Measurements from ENCODE around the gene CYB561D1. TPM values are rescaled to one million over a fixed set of nuclear protein-coding genes. Genes with fewer than 3 reads are reported as not detected.

The CYB561D1 gene
- total RNA-seq, 1 donor from 2014 or later: 3.3 TPM

DNA sequence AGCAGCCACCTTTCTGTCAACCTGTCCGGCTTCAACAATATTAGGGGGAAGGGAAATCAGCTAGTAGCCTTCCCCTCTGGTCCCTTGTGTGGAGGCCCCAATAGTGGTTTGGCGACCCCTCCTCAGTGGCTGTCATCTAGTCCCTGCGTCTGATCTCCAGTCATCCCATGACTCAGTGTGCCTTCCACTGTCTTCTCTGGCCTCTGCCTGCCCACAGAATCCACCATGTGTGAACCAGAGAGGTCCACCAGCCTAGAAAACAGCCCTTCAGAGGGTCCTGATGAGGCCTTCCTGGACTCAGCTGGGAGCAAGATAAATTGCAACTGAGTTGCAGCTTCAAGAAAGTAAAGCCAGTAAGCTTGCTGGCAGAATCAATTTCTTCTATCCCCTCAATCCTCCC lies 14.0 kb upstream of the CYB561D1 start:
- no peak for ATAC-seq

DNA sequence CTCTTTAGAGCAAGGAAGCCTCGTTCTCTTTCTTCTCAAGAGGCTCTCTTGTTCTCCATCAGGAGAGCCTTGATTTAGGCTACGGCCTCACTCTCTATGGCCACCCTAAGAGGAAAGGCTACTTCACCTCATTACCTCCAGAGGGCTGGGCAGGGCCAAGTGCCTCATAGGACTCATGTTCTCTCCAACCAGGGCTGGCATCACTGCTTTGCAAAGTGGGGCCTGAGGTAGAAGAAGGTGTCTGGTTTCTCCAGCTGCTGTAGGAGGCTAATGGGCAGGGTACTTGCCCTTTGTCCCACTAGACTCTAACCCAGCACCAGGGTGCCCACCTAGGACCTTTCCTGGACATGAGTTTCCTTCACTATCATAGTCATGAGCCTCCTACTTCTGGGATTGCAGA lies 12.2 kb upstream of the CYB561D1 start:
- no peak for ATAC-seq
- DNase-seq (ENCODE audit: low spot score): no peak

More for the DNA sequence above, 14.0 kb upstream of the CYB561D1 start:
- no peak for DNase-seq (ENCODE audit: low spot score)

DNA sequence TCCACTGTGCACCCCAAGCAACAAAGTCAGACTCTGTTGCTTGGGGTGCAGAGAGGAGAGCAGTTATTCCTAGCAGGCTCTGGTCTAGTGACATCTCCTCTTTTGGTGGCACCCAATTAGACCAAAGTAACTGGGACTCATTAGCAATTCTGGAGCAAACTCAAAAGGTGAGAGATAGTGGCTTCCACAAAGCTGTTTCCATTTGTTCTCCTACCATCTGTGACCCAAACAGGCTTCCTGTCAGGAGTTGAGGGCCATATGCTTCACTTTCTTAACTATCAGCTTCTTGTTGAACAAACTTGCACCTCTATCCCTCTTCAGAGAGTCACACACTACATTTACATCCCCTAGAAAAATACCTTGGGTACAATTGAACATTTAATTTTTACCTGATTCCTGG lies 11.7 kb upstream of the CYB561D1 start:
- no peak for ATAC-seq

DNA sequence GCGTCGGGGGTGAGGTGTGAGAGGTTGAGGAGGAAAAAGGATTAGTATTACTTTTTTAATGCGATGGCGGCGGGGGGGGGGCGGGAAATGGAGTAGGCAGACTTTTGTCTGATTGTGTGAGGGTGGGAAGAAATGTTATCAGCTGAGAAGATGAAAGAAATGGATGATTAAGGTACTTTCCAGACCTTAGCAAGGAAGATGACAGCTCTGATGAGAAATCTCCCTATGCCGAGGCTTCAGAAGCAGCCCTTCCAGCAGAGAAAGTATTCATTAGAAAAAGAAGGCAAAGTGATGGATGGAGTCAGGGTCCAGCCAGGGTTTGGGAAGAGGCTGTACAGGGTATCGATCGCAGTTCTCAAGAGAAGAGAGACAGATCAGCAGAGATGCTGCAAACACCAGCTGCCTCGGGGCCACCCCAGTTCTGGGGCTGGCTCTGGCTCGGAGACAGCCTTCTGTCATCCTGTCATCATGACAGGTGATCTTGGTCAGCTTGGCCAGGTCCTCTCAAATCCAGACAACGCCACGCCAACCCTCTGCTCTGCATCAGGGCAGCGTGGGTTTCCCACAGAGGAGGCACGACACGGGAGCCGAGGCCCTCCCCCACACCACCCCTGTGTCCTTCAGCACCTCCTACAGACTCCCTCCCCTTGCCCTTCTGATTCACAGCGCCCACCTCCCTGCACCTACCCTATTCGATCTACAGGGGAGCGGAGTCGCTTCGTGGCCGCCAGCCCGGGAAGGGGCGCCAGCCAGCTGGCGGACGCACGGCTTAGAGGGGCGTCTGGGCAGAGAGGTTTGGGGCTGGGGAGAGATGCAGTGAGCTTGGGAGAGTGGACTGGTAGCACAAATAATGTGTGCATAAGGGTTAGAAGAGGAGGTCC lies 10.9 kb upstream of the CYB561D1 start:
- ATAC-seq: peak; percentile 23
- no peak for DNase-seq (ENCODE audit: low spot score)

More for the DNA sequence above, 11.7 kb upstream of the CYB561D1 start:
- no peak for DNase-seq (ENCODE audit: low spot score)

DNA sequence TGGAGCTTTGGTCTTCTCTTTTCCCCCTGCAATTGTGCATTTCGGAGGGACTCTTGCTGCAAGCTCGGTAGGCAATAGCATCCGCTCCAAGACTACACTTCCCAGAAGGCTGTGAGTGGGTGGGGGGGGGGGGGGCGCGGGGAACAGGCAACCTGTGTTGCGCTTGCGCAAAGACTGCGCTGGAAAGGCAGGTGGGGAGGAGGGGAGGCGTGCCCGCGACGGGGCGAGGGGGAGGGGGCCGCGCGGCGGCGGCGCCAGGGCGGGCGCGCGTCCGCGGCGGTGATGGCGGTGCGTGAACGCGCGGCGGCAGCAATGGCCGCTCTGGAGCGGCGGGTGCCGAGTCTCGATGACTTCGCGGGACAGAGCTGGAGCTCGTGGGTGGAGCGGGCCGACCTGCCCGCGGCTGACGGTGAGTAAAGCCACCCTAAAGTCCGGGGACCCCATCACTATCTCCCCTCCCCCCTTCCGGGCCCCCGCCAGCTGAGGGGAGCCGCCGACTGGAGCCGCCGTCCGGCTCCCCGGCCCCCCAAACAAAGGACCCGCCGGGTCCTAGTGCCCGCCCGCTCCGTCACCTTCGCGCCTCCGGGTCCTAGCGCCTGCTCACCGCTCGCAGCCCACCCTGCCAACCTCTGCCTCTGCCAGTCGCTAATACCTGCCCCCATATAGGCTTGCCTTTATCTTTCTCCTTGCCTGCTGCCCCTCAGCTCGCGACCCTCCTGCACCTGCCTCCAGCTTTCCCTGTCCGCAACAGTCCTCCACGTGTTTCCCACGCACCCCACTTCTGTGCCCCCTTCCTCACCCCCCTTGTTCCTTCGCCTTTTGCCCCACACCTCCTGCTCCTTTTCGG lies 10.0 kb upstream of the CYB561D1 start, which contains the start of gene ATXN7L2:
TSS of gene ATXN7L2 (plus strand) at position 234 of the 847 bp plus-strand sequence. CDS start at position 283, 49 bp downstream.
- peak; percentile 94 for ATAC-seq
- peak; percentile 91 for DNase-seq (ENCODE audit: low spot score)

DNA sequence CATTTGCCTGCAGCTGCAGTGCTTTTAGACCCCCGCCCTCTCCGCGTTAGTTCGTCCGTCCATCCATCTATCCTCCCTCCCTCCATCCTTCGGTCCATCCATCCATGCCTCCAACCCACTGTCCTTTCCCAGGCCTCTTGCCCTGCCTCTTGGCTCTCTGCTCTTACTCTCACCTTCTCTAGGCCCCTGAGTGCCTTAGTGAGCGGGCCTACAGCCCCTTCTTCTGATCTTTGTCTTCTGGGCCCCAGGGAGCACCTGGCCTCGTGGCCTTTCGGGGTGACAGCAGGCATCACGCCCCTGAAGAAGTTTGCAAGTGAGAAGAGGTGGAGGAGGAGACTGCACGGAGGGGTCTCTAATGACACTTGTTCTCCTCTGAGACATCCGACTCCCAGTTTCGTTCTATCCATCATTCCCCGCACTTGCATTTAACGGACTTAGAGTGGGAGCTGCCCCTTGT lies 9.3 kb upstream of the CYB561D1 start:
- no peak for ATAC-seq
- no peak for DNase-seq (ENCODE audit: low spot score)

DNA sequence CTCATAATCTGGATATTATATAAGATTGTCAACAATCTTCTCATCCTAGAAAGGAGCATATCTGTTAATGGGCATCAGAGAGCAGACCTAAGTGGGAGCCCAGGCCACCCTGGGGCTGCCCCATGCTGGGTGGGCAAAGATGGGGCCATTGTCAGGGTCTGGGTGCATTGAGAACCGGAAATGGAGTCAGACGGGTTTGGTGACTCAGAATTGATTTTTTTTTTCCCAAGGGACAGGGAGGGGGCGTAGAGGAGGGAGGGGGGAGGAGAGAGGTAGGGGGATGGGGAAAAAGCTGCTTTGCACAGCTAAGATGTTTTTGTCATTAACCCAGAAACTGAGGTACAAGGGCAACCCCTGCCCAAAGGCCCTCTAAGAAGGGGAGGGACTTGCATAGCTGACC lies 8.9 kb upstream of the CYB561D1 start:
- ATAC-seq (no peak), DNase-seq (ENCODE audit: low spot score) (no peak)

DNA sequence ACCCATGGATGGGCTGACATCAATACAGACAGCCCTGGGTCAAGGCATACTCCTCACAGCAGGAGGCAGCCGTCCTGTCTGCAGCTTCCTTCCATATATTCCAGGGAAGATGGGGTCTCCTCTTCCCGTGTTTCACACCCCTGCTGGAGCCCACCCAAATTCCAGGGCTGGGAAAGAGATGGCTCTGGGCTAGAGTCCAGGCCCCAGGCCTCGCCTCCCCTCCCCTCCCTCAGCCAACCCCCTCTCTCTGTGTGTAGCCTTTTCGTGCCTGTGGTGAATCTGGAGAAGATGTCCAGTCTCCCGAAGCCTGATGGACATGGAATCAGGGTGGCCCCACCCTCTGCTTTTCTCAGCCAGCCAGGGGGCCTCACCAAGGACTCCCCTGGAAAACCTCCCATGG lies 6.6 kb upstream of the CYB561D1 start:
- DNase-seq (ENCODE audit: low spot score): no peak
- no peak for ATAC-seq

DNA sequence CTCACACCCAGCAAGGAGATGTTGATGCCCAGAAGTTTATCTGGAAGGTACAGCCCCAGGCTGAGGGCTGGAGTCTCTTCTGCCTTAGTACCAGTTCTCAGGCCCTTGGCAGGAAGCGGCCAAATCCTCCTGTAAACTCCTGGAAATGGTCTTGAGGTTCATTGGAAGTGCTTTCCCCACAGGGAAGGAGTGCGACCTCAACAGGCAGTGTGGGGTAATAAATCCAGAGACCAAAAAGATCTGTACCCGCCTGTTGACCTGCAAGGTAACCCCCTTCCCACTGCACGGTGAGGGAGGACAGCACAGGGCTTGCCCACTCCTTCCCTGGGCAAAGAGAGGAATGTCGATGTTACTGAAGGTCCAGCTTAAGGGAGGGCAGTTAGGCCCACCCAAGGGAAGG lies 5.7 kb upstream of the CYB561D1 start:
- DNase-seq (ENCODE audit: low spot score): no peak
- ATAC-seq: no peak

DNA sequence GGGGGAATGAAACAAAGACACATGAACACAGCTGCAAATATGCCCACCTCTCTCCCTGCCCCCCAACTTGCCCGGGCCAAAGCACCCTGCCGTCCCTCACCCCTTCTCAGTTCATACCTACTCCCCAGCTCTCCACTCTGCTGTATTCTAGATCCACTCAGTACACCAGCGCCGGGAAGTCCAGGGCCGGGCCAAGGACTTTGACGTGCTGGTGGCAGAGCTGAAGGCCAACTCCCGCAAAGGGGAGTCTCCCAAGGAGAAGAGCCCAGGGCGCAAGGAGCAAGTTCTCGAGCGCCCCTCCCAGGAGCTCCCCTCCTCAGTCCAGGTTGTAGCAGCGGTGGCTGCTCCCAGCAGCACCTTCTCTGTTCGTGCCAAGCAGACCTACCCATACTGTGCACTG lies 5.2 kb upstream of the CYB561D1 start:
- no peak for DNase-seq (ENCODE audit: low spot score)
- no peak for ATAC-seq

DNA sequence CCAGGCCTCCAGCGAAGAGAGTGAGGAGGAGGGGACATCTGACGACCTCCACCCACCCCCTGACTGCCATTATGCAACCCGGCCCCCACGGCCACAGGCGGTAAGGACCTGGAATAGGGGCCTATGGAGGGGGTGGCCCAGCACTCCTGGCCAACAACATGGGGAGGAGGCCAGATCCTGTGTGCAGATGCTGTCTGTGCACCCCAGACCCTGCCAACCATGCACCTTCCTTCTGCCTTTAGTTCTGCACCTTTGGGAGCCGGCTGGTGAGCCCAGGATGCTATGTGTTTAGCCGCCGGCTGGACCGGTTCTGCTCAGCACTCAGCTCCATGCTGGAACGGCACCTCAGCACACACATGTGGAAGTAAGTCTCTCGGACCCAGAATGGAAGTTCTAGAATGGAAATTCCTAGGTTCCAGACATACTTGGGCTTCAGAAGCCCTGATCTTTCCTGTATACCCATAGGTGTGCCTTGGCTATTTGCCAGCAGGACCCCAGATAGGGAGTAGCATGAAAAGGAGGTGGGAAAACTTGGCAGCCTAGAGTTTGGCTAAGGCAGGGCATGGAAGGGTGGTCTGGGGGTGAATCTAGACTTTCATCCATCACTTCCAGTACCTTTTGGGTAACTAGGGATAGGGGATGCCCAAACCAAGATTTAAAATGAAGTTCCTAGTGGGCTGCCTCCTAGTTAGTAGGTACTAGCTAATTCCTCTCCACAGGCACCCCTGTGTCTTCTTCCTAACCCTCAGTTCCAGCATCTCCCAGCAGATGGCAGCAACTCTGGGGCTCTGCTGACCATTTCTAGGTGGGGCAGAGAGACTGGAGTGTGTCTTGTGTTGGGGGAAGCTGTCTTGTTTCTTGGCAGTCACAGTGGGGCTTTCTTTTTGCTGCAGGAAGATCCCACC lies 3.6 kb upstream of the CYB561D1 start:
- peak; percentile 69 for DNase-seq (ENCODE audit: low spot score)
- ATAC-seq: peak; percentile 62

DNA sequence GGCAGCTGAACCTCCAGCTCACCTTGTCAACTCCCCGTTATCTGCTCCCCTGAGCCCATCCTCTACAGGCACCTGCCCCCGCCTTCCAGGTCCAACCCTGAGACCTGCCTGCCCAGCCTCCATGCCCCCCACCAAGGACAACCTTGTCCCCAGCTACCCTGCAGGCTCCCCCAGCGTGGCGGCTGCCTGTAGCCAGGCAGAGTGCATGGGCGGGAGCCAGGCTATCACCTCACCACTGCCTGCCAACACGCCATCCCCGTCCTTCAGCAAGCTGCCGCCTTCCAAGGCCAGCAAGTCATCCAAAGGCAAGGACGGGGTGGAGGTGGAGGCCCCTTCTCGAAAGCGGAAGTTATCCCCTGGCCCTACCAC lies 3.0 kb upstream of the CYB561D1 start:
- ATAC-seq: no peak
- no peak for DNase-seq (ENCODE audit: low spot score)

DNA sequence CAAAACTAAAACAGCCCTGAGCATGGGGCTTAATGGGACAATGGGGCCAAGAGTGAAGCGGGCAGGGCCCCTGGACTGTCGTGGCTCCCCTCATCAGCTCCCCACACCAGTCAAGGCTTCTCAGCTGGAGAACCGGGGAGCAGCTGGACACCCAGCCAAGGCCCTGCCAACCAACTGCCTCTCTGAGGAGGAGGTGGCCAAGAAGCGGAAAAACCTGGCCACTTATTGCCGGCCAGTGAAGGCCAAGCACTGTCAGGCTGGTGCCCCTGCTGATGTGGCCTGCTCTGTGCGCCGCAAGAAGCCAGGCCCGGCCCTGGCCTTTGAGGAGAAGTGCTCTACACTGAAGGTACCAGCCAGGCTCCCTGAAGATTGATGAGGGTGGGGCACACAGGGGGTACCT lies 2.5 kb upstream of the CYB561D1 start:
- ATAC-seq: no peak

DNA sequence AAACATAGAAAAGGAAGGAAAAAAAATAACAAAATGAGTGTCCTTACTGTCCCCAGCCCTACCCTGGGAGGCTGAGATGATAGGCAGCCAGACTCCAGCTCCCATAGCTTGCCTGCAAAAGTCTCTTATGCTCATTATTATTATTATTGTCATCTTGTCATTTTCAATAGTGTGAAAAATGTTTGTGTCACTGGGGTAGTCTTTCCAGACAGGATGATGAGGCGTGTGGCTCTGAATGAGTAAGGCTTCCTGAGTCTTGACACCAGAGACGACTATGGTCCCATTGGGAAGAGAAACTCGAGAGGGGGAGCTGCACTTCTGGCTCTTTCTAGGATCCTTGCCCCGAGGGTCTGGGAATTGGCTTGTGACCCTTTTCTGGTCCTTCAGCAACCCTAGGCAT lies 1.1 kb upstream of the CYB561D1 start:
- ATAC-seq (no peak), DNase-seq (ENCODE audit: low spot score) (no peak)

More for the DNA sequence above, 2.5 kb upstream of the CYB561D1 start:
- no peak for DNase-seq (ENCODE audit: low spot score)

DNA sequence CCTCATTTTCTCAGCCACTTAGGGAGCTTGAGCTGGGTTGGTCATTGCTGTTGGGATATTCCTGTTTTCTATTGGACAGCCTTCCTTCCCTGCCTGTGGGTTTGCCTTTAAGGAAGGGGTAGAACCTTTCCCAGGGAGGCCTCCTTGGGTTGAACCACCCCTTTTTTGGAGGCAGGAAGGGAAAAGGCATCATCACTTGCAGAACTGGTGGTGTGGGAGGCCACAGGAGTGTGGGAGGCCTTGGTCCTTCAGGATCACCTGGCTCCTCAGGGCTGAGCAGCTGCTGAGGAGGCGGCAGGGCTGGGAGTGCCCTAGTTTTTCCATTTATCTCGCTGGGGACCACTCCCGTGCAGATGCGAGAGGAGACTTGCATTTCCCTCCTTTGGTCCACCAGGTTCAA lies 667 bp upstream of the CYB561D1 start:
- DNase-seq (ENCODE audit: low spot score) (no peak), ATAC-seq (no peak)

DNA sequence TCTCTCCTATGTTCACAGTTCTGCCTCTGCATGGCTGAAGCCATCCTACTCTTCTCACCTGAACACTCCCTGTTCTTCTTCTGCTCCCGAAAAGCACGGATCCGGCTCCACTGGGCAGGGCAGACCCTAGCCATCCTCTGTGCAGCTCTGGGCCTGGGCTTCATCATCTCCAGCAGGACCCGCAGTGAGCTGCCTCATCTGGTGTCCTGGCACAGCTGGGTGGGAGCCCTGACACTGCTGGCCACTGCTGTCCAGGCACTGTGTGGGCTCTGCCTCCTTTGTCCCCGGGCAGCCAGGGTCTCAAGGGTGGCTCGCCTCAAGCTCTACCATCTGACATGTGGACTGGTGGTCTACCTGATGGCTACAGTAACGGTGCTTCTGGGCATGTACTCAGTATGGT lies 1.8 kb downstream of the CYB561D1 start:
- no peak for ATAC-seq
- no peak for DNase-seq (ENCODE audit: low spot score)

DNA sequence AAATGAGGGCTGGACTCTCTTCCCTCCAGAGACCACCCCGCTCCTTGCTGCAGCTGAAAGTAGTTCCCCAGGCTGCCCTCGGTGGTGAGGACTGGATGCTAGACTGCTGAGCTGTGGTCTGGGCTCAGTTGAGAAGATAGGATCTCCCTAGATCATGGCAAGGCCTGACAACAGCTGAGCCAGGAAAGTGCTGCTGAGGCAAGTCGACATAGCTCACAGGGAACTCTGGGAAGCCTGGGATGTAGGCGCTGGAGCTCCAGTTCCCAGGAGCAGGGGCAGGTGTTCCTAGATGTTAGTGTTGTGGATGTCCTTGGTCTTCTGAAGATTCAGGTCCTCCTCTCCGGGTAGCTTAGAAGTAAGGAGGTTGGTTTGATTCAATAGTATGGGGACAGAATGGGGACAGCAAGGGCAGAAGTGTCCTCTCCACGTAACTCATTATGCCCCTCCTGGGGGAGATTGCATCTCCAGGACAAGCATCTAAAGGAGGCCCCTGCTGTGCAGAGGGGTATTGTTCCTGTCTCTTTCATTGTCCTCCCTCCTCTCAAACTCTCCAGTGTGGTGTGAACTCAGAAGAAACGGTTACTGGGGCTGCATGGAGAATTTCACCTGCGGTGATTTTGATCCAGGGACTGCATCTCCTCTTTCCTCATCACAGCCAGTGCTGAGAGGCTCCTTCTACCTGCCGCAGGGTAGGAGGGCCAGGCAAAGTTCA lies 3.7 kb downstream of the CYB561D1 start:
- no peak for DNase-seq (ENCODE audit: low spot score)
- no peak for ATAC-seq

DNA sequence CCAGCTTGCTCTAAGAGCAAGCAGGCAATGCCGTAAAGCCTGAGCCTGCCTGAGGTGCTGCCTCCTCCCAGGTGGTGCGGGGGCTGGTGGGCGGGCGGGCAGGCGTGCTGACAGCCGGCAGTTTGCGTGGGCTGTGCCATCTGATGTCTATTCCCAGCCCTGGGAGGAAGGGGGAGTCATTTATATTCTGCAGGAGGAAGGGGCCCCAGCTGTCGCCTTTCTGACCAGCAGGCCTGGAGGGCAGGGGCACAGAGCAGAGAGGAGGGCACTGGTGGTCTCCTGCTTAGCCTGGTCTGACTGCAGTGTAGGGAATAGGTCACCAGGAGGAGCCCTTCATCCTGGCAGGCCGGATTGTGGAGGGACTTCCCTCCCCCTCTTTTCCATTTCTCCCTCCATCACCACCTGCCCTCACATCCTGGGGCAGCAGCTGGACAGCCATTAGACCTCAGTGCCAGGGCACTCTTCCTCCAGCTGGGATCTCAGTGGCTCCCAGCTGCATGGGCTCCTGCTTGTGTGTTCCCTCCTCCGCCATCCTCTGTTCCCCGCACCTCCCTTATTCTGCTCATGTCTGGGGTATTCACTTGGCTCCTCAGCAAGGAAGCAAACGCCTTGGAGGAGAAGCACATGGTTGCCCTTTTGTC lies 4.4 kb downstream of the CYB561D1 start:
- no peak for ATAC-seq
- no peak for DNase-seq (ENCODE audit: low spot score)

DNA sequence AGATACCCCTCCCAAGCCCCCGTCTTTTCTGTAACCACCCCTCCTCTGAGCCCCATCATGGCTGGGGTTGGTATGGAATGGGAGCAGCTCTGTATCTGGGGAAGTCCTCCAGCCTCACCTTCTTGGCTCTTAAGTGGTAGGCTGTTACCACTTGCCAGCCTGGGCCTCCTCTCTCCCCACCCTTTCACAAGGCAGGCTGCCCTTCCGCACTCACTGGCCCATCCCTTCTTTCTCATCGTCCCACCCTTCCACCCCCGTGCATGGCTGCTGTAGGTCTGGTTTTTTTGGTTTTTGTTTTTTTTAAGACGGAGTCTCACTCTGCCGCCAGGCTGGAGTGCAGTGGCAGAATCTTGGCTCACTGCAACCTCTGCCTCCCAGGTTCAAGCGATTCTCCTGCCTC lies 5.2 kb downstream of the CYB561D1 start:
- no peak for ATAC-seq
- no peak for DNase-seq (ENCODE audit: low spot score)

Data from left lobe of liver (tissue), 2 donors.